CD8-positive, alpha-beta memory T cell (primary cell): ENCODE measurements around the gene KCTD8. TPM values are rescaled to one million over a fixed set of nuclear protein-coding genes. Genes with fewer than 3 reads are reported as not detected.

Experiments
- CTCF ChIA-PET: fragments of 350-600 bp; sonication (Branson Sonifier 250); formaldehyde crosslinking; loops from one replicate; lab custom pipeline; 2021; ENCODE audit warnings: antibody characterized with exemption; lab: Charles Lee
- POLR2A ChIA-PET: fragments of 350-600 bp; sonication (Branson Sonifier 250); formaldehyde crosslinking; loops from one replicate; lab custom pipeline; 2021; ENCODE audit warnings: antibody characterized with exemption; lab: Charles Lee
- DNase-seq, 5 donors: peaks; one replicate each; pipeline versions ENCODE4 v3.0.0 to v3.0.0-alpha.2; 2020 to 2022; ENCODE audit warnings: mixed read lengths in 1 of 5
- H3K27ac ChIP-seq: one replicate; pipeline ENCODE4 v1.7.0; 2013; ENCODE audit warnings: low read depth, mild to moderate bottlenecking, low read length, moderate library complexity
- H3K27me3 ChIP-seq: 2 replicates; pipeline ENCODE4 v1.7.0; 2013; ENCODE audit warnings: low read length, mild to moderate bottlenecking; ENCODE audit not compliant: insufficient read depth, poor library complexity, severe bottlenecking
- H3K36me3 ChIP-seq: 2 replicates; pipeline ENCODE4 v1.7.0; 2013; ENCODE audit warnings: mild to moderate bottlenecking, low read length, moderate library complexity; ENCODE audit not compliant: insufficient read depth
- H3K4me1 ChIP-seq: 2 replicates; pipeline ENCODE4 v1.7.0; 2013; ENCODE audit warnings: mild to moderate bottlenecking, low read length, moderate library complexity; ENCODE audit not compliant: insufficient read depth
- H3K4me3 ChIP-seq: 2 replicates; pipeline ENCODE4 v1.7.0; 2013; ENCODE audit warnings: mild to moderate bottlenecking, low read length
- H3K9me3 ChIP-seq: 2 replicates; pipeline ENCODE4 v1.7.0; 2013; ENCODE audit warnings: mild to moderate bottlenecking, low read length
- H3K27ac Mint-ChIP-seq, 8 donors: one replicate each; pipeline ENCODE4 v1.8.0; 2020 to 2021; ENCODE audit warnings: mixed read lengths in 8 of 8, mild to moderate bottlenecking in 6 of 8, inconsistent platforms in 3 of 8, moderate library complexity in 3 of 8
- H3K27me3 Mint-ChIP-seq, 2 donors: one replicate each; pipeline ENCODE4 v1.8.0; 2020 to 2021; ENCODE audit warnings: mixed read lengths in 2 of 2, mild to moderate bottlenecking in 1 of 2, moderate library complexity in 1 of 2
- H3K36me3 Mint-ChIP-seq, 3 donors: one replicate each; pipeline ENCODE4 v1.8.0; 2020 to 2021; ENCODE audit warnings: mixed read lengths in 3 of 3, inconsistent platforms in 1 of 3, mild to moderate bottlenecking in 1 of 3
- H3K4me1 Mint-ChIP-seq, 3 donors: one replicate each; pipeline ENCODE4 v1.8.0; 2020 to 2021; ENCODE audit warnings: mixed read lengths in 3 of 3, inconsistent platforms in 1 of 3, mild to moderate bottlenecking in 1 of 3
- H3K4me3 Mint-ChIP-seq, 7 donors: one replicate each; pipeline ENCODE4 v1.8.0; 2020 to 2021; ENCODE audit warnings: mixed read lengths in 7 of 7, mild to moderate bottlenecking in 6 of 7, moderate library complexity in 4 of 7, inconsistent platforms in 2 of 7
- H3K9me3 Mint-ChIP-seq, 5 donors: one replicate each; pipeline ENCODE4 v1.8.0; 2020 to 2022; ENCODE audit warnings: mixed read lengths in 5 of 5, mild to moderate bottlenecking in 3 of 5, moderate library complexity in 2 of 5, inconsistent platforms in 1 of 5
- polyA plus RNA-seq: library from polyadenylated mRNA; unstranded; fragments of 300-500 nt; fragmentation: Illumina TruSeq; gene quantifications from one replicate; pipeline ENCODE4 v1.2.3, GENCODE V29; 2021
- total RNA-seq, 2 experiments: library from RNA; stranded (reverse); gene quantifications; one replicate each; pipeline ENCODE4 v1.2.3, GENCODE V29; 2021

KCTD8 gene
- total and polyA plus RNA-seq, 3 experiments from 2014 or later = not detected

- Mint-ChIP-seq H3K36me3 (no peaks in the 10 kb centered on the region), H3K27me3 (no peaks in the 10 kb centered on the region), H3K4me1 (no peaks in the 10 kb centered on the region), H3K27ac (peak overlapping the region in 1 of 8 donors; percentile 41), H3K4me3 (no peak overlapping the region), H3K9me3 (peaks cover 2 to 22% (median 4%) of the 10 kb centered on the region in 5 donors)
- H3K9me3 ChIP-seq = no peaks in the 10 kb centered on the region
- no peaks in the 10 kb centered on the region for H3K36me3 ChIP-seq
- H3K27me3 ChIP-seq = no peaks in the 10 kb centered on the region
- no peak for DNase-seq
- H3K4me1 ChIP-seq = no peaks in the 10 kb centered on the region
- H3K27ac ChIP-seq = no peak overlapping the region
- ChIA-PET CTCF (no interaction called here), POLR2A (no interaction called here)
- H3K4me3 ChIP-seq = no peak overlapping the region
Observed at GRCh38 chr4:44368413-44369167, 80.0 kb downstream of the KCTD8 start.

- H3K27me3 ChIP-seq = no peaks in the 10 kb centered on the region
- Mint-ChIP-seq H3K36me3 (no peaks in the 10 kb centered on the region), H3K4me1 (no peaks in the 10 kb centered on the region), H3K27me3 (no peaks in the 10 kb centered on the region), H3K4me3 (no peak overlapping the region), H3K9me3 (peaks cover 0 to 14% (median 7%) of the 10 kb centered on the region in 5 donors), H3K27ac (no peak overlapping the region)
- no peak overlapping the region for H3K27ac ChIP-seq
- H3K36me3 ChIP-seq = no peaks in the 10 kb centered on the region
- no peak overlapping the region for H3K4me3 ChIP-seq
- ChIA-PET POLR2A (no interaction called here), CTCF (no interaction called here)
- H3K4me1 ChIP-seq = no peaks in the 10 kb centered on the region
- DNase-seq = no peak
- H3K9me3 ChIP-seq = no peaks in the 10 kb centered on the region
Observed at GRCh38 chr4:44354172-44354571, 94.4 kb downstream of the KCTD8 start.

- Histone ChIP-seq H3K27me3 (no peaks in the 10 kb centered on the region), H3K4me1 (no peaks in the 10 kb centered on the region), H3K27ac (no peak overlapping the region), H3K9me3 (no peaks in the 10 kb centered on the region), H3K36me3 (no peaks in the 10 kb centered on the region), H3K4me3 (no peak overlapping the region)
- Mint-ChIP-seq H3K36me3 (peaks cover 0 to 2% (median 0%) of the 10 kb centered on the region in 3 donors), H3K4me3 (no peak overlapping the region), H3K27ac (no peak overlapping the region), H3K27me3 (no peaks in the 10 kb centered on the region), H3K9me3 (peaks cover 0 to 17% (median 2%) of the 10 kb centered on the region in 5 donors), H3K4me1 (no peaks in the 10 kb centered on the region)
- CTCF ChIA-PET = no interaction called here
- POLR2A ChIA-PET = no interaction called here
- no peak for DNase-seq
Observed at GRCh38 chr4:44351069-44351468, 97.5 kb downstream of the KCTD8 start.

- Mint-ChIP-seq H3K9me3 (peaks cover 4 to 26% (median 9%) of the 10 kb centered on the region in 5 donors), H3K4me3 (no peak overlapping the region), H3K4me1 (no peaks in the 10 kb centered on the region), H3K27me3 (no peaks in the 10 kb centered on the region), H3K27ac (no peak overlapping the region), H3K36me3 (peaks cover 0 to 2% (median 0%) of the 10 kb centered on the region in 3 donors)
- DNase-seq = no peak
- H3K27ac ChIP-seq = no peak overlapping the region
- no peaks in the 10 kb centered on the region for H3K27me3 ChIP-seq
- no peak overlapping the region for H3K4me3 ChIP-seq
- no peaks in the 10 kb centered on the region for H3K9me3 ChIP-seq
- no peaks in the 10 kb centered on the region for H3K4me1 ChIP-seq
- no peaks in the 10 kb centered on the region for H3K36me3 ChIP-seq
- ChIA-PET POLR2A (no interaction called here), CTCF (no interaction called here)
Observed at GRCh38 chr4:44342800-44343199, 105.8 kb downstream of the KCTD8 start.

GRCh38 chr4:44326741-44327140 is 121.9 kb downstream of the KCTD8 start:
- no peak for DNase-seq
- H3K36me3 Mint-ChIP-seq = no peaks in the 10 kb centered on the region
- POLR2A ChIA-PET = no interaction called here

GRCh38 chr4:44320833-44321232 is 127.8 kb downstream of the KCTD8 start:
- Mint-ChIP-seq H3K4me1 (no peaks in the 10 kb centered on the region), H3K9me3 (peaks cover 5 to 24% (median 6%) of the 10 kb centered on the region in 5 donors), H3K27me3 (peaks cover 0 to 1% of the 10 kb centered on the region in 2 donors), H3K27ac (no peak overlapping the region), H3K36me3 (no peaks in the 10 kb centered on the region), H3K4me3 (no peak overlapping the region)
- ChIA-PET POLR2A (no interaction called here), CTCF (no interaction called here)
- no peaks in the 10 kb centered on the region for H3K27me3 ChIP-seq
- DNase-seq = no peak
- no peaks in the 10 kb centered on the region for H3K36me3 ChIP-seq
- no peak overlapping the region for H3K27ac ChIP-seq
- no peaks in the 10 kb centered on the region for H3K9me3 ChIP-seq
- no peak overlapping the region for H3K4me3 ChIP-seq
- no peaks in the 10 kb centered on the region for H3K4me1 ChIP-seq

More at GRCh38 chr4:44326741-44327140, 121.9 kb downstream of the KCTD8 start:
- peaks cover 0 to 14% (median 4%) of the 10 kb centered on the region in 5 donors for H3K9me3 Mint-ChIP-seq
- H3K9me3 ChIP-seq = no peaks in the 10 kb centered on the region
- H3K27me3 ChIP-seq = no peaks in the 10 kb centered on the region
- H3K27me3 Mint-ChIP-seq = no peaks in the 10 kb centered on the region
- no peak overlapping the region for H3K4me3 ChIP-seq
- no peaks in the 10 kb centered on the region for H3K4me1 ChIP-seq
- H3K4me3 Mint-ChIP-seq = no peak overlapping the region
- no peak overlapping the region for H3K27ac ChIP-seq
- H3K4me1 Mint-ChIP-seq = no peaks in the 10 kb centered on the region
- CTCF ChIA-PET = no interaction called here
- no peak overlapping the region for H3K27ac Mint-ChIP-seq
- no peaks in the 10 kb centered on the region for H3K36me3 ChIP-seq

GRCh38 chr4:44319129-44319528 is 129.5 kb downstream of the KCTD8 start:
- no peaks in the 10 kb centered on the region for H3K4me1 ChIP-seq
- DNase-seq = no peak
- CTCF ChIA-PET = no interaction called here
- POLR2A ChIA-PET = no interaction called here
- H3K27ac ChIP-seq = no peak overlapping the region
- no peak overlapping the region for H3K4me3 Mint-ChIP-seq
- peaks cover 0 to 1% of the 10 kb centered on the region in 2 donors for H3K27me3 Mint-ChIP-seq
- no peak overlapping the region for H3K4me3 ChIP-seq
- no peak overlapping the region for H3K27ac Mint-ChIP-seq
- no peaks in the 10 kb centered on the region for H3K36me3 ChIP-seq
- no peaks in the 10 kb centered on the region for H3K27me3 ChIP-seq
- H3K9me3 ChIP-seq = no peaks in the 10 kb centered on the region
- H3K36me3 Mint-ChIP-seq = no peaks in the 10 kb centered on the region
- peaks cover 6 to 20% (median 9%) of the 10 kb centered on the region in 5 donors for H3K9me3 Mint-ChIP-seq
- no peaks in the 10 kb centered on the region for H3K4me1 Mint-ChIP-seq

- Histone ChIP-seq H3K4me3 (no peak overlapping the region), H3K27me3 (no peaks in the 10 kb centered on the region), H3K36me3 (no peaks in the 10 kb centered on the region), H3K4me1 (no peaks in the 10 kb centered on the region), H3K9me3 (peaks cover 5% of the 10 kb centered on the region), H3K27ac (no peak overlapping the region)
- POLR2A ChIA-PET = no interaction called here
- DNase-seq = no peak
- CTCF ChIA-PET = no interaction called here
- H3K27me3 Mint-ChIP-seq = no peaks in the 10 kb centered on the region
- H3K36me3 Mint-ChIP-seq = no peaks in the 10 kb centered on the region
- no peak overlapping the region for H3K4me3 Mint-ChIP-seq
- H3K4me1 Mint-ChIP-seq = no peaks in the 10 kb centered on the region
- H3K9me3 Mint-ChIP-seq = peaks cover 1 to 14% (median 7%) of the 10 kb centered on the region in 5 donors
- no peak overlapping the region for H3K27ac Mint-ChIP-seq
Observed at GRCh38 chr4:44313702-44314101, 134.9 kb downstream of the KCTD8 start.
